ENCODE measurements around the gene BMS1. TPM values are rescaled to one million over a fixed set of nuclear protein-coding genes. Genes with fewer than 3 reads are reported as not detected.

BMS1 gene
- total and polyA plus RNA-seq, 2 of the 13 experiments (the other 11 are each of a cell fraction or from before 2014, with no cell fraction given) = 3.9 to 25.2 TPM

DNA sequence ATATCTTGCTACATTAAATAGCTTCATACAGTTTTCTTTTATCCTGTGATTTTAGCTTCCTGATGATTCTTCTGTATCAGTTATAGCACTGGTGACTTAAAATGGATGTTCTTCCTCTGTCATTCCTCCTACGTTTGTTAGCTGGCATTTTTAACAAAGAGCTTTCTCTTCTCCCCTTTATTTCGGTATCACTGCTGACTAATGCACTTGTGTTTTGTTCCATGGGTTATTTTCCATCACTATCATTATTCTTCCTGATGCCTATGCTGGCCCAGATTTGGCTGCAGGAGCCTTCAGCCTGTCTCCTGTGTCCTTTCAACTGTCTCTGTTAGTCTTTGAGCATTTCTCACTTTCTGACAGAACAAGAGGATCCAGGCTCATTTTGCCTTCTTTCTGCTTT is 13.1 kb downstream of the BMS1 start:
- H3K36me3 ChIP-seq (replicated peaks in 1 of 2; ENCODE audit: control insufficient read depth in 1 of 2, insufficient read depth in 2 of 2, low read length in 2 of 2) = peaks cover 28 to 89% of the 10 kb centered on the region in 2 experiments
- CTCF ChIA-PET (ENCODE audit: low intra/inter-chr PET ratio, low total read pairs) = no interaction called here
- no peak overlapping the region for H2AFZ ChIP-seq (ENCODE audit: low read length)
- BruUV-seq (replicated peaks) = no TSS peak
- H3K9me3 ChIP-seq (ENCODE audit: low read length) = no peaks in the 10 kb centered on the region
- no peaks in the 10 kb centered on the region for H3K4me1 ChIP-seq (ENCODE audit: insufficient read depth, low read length)
- no peak overlapping the region for H3K4me2 ChIP-seq (ENCODE audit: low read depth, low read length)
- WGBS (ENCODE audit: low lambda C conversion rate) = 99% methylated on average over 2 of the region's 2 CpGs
- POLR2A ChIA-PET = no interaction called here
- H3K4me3 ChIP-seq (replicated peaks in 1 of 3; ENCODE audit: insufficient read depth in 1 of 3, low read depth in 2 of 3, low read length in 3 of 3) = no peak overlapping the region
- H3K9ac ChIP-seq (ENCODE audit: insufficient read depth, low read depth, low read length) = no peak overlapping the region
- TF ChIP-seq KLF9 (CRISPR knock-in tag; IDR thresholded peaks at IDR 0.05; ENCODE audit: low read depth) (no peak), MEF2D (CRISPR knock-in tag; IDR thresholded peaks at IDR 0.05) (no peak), ZSCAN25 (CRISPR knock-in tag; IDR thresholded peaks at IDR 0.05) (no peak), ZNF788 (CRISPR knock-in tag; IDR thresholded peaks at IDR 0.05; ENCODE audit: borderline replicate concordance) (no peak), ZNF143 (CRISPR knock-in tag; IDR thresholded peaks at IDR 0.05) (no peak), SPEN (CRISPR knock-in tag; IDR thresholded peaks at IDR 0.05; ENCODE audit: low read depth) (no peak), ZNF543 (CRISPR knock-in tag; IDR thresholded peaks at IDR 0.05) (no peak)
- TF ChIP-seq, protein P1, sequence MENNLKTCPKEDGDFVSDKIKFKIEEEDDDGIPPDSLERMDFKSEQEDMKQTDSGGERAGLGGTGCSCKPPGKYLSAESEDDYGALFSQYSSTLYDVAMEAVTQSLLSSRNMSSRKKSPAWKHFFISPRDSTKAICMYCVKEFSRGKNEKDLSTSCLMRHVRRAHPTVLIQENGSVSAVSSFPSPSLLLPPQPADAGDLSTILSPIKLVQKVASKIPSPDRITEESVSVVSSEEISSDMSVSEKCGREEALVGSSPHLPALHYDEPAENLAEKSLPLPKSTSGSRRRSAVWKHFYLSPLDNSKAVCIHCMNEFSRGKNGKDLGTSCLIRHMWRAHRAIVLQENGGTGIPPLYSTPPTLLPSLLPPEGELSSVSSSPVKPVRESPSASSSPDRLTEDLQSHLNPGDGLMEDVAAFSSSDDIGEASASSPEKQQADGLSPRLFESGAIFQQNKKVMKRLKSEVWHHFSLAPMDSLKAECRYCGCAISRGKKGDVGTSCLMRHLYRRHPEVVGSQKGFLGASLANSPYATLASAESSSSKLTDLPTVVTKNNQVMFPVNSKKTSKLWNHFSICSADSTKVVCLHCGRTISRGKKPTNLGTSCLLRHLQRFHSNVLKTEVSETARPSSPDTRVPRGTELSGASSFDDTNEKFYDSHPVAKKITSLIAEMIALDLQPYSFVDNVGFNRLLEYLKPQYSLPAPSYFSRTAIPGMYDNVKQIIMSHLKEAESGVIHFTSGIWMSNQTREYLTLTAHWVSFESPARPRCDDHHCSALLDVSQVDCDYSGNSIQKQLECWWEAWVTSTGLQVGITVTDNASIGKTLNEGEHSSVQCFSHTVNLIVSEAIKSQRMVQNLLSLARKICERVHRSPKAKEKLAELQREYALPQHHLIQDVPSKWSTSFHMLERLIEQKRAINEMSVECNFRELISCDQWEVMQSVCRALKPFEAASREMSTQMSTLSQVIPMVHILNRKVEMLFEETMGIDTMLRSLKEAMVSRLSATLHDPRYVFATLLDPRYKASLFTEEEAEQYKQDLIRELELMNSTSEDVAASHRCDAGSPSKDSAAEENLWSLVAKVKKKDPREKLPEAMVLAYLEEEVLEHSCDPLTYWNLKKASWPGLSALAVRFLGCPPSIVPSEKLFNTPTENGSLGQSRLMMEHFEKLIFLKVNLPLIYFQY (CRISPR knock-in tag; IDR thresholded peaks at IDR 0.05; ENCODE audit: borderline replicate concordance) = no peak
- TF ChIP-seq, protein P2, sequence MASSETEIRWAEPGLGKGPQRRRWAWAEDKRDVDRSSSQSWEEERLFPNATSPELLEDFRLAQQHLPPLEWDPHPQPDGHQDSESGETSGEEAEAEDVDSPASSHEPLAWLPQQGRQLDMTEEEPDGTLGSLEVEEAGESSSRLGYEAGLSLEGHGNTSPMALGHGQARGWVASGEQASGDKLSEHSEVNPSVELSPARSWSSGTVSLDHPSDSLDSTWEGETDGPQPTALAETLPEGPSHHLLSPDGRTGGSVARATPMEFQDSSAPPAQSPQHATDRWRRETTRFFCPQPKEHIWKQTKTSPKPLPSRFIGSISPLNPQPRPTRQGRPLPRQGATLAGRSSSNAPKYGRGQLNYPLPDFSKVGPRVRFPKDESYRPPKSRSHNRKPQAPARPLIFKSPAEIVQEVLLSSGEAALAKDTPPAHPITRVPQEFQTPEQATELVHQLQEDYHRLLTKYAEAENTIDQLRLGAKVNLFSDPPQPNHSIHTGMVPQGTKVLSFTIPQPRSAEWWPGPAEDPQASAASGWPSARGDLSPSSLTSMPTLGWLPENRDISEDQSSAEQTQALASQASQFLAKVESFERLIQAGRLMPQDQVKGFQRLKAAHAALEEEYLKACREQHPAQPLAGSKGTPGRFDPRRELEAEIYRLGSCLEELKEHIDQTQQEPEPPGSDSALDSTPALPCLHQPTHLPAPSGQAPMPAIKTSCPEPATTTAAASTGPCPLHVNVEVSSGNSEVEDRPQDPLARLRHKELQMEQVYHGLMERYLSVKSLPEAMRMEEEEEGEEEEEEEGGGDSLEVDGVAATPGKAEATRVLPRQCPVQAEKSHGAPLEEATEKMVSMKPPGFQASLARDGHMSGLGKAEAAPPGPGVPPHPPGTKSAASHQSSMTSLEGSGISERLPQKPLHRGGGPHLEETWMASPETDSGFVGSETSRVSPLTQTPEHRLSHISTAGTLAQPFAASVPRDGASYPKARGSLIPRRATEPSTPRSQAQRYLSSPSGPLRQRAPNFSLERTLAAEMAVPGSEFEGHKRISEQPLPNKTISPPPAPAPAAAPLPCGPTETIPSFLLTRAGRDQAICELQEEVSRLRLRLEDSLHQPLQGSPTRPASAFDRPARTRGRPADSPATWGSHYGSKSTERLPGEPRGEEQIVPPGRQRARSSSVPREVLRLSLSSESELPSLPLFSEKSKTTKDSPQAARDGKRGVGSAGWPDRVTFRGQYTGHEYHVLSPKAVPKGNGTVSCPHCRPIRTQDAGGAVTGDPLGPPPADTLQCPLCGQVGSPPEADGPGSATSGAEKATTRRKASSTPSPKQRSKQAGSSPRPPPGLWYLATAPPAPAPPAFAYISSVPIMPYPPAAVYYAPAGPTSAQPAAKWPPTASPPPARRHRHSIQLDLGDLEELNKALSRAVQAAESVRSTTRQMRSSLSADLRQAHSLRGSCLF (CRISPR knock-in tag; IDR thresholded peaks at IDR 0.05; ENCODE audit: borderline replicate concordance) = no peak
- TF ChIP-seq, protein P3, sequence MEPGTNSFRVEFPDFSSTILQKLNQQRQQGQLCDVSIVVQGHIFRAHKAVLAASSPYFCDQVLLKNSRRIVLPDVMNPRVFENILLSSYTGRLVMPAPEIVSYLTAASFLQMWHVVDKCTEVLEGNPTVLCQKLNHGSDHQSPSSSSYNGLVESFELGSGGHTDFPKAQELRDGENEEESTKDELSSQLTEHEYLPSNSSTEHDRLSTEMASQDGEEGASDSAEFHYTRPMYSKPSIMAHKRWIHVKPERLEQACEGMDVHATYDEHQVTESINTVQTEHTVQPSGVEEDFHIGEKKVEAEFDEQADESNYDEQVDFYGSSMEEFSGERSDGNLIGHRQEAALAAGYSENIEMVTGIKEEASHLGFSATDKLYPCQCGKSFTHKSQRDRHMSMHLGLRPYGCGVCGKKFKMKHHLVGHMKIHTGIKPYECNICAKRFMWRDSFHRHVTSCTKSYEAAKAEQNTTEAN (CRISPR knock-in tag; conservative IDR thresholded peaks at IDR 0.05) = no peak
- FAIRE-seq (no peak), ATAC-seq (no peak), DNase-seq (ENCODE audit: low spot score) (no peak)
- intact Hi-C loops (cut with micrococcal nuclease; ENCODE audit: unreplicated experiment) (no loop called here), in situ Hi-C loops (cut with HindIII; ENCODE audit: extremely low pct_ligation_motif_present, low pct_unique_long_range_greater_than_20kb) (no loop called here)
- H4K20me1 ChIP-seq (ENCODE audit: insufficient read depth, low read length) = no peaks in the 10 kb centered on the region
- no peak overlapping the region for H3K27ac ChIP-seq (ENCODE audit: extremely low read length, insufficient read depth, low read length)
- no peaks in the 10 kb centered on the region for H3K27me3 ChIP-seq (ENCODE audit: control insufficient read depth in 1 of 2, insufficient read depth in 2 of 2, low read length in 2 of 2)
- no peaks in the 10 kb centered on the region for H3K79me2 ChIP-seq (ENCODE audit: insufficient read depth, low read length)
